Measurements from ENCODE around the gene GDNF. TPM values are rescaled to one million over a fixed set of nuclear protein-coding genes. Genes with fewer than 3 reads are reported as not detected.

Gene GDNF
- polyA plus RNA-seq, 3 donors, result not detected

DNA sequence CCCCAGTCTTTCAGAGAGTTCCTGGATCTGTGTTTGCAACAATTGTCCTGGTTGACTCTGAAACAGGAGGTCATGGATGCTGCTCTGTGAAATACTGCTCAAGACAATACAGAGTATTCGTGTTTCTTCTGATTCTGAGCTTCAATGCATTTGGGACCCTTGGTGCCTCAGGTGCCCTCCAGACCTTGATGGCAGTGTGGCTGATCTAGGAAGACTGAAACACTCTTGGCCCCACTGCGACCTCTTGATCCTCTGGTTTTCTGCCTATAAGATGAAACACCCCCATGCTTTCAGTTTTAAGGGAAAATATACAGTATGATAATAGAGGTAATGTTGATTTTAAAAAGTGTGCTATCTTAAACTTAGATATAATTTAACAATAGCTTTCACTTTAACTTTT is 67.6 kb downstream of the GDNF start:
- 100% methylated on average over 1 of the region's 2 CpGs for WGBS (ENCODE audit: insufficient coverage)
- intact Hi-C loops (cut with micrococcal nuclease), result no loop called here
- Mint-ChIP-seq H3K4me1 (peaks cover 4% of the 10 kb centered on the region), H3K36me3 (no peaks in the 10 kb centered on the region), H3K27me3 (ENCODE audit: low read depth in 3 of 3) (peaks cover 2 to 12% (median 4%) of the 10 kb centered on the region in 3 donors), H3K4me3 (no peak overlapping the region), H3K27ac (no peak overlapping the region), H3K9me3 (peaks cover 9 to 28% (median 15%) of the 10 kb centered on the region in 7 donors)
- no peaks in the 10 kb centered on the region for H3K27me3 ChIP-seq (ENCODE audit: control insufficient read depth in 2 of 2, insufficient read depth in 2 of 2, low read length in 2 of 2)
- H3K9ac ChIP-seq (ENCODE audit: insufficient read depth, low read length, poor library complexity, severe bottlenecking), result no peak overlapping the region
- H3K4me2 ChIP-seq (replicated peaks; ENCODE audit: extremely low read depth, low read length, poor library complexity, severe bottlenecking), result no peak overlapping the region
- H3K79me2 ChIP-seq (ENCODE audit: insufficient read depth, low read length), result no peaks in the 10 kb centered on the region
- H3K4me1 ChIP-seq (ENCODE audit: control insufficient read depth in 1 of 2, insufficient read depth in 2 of 2, low read length in 2 of 2), result no peaks in the 10 kb centered on the region
- TF ChIP-seq, protein P1, sequence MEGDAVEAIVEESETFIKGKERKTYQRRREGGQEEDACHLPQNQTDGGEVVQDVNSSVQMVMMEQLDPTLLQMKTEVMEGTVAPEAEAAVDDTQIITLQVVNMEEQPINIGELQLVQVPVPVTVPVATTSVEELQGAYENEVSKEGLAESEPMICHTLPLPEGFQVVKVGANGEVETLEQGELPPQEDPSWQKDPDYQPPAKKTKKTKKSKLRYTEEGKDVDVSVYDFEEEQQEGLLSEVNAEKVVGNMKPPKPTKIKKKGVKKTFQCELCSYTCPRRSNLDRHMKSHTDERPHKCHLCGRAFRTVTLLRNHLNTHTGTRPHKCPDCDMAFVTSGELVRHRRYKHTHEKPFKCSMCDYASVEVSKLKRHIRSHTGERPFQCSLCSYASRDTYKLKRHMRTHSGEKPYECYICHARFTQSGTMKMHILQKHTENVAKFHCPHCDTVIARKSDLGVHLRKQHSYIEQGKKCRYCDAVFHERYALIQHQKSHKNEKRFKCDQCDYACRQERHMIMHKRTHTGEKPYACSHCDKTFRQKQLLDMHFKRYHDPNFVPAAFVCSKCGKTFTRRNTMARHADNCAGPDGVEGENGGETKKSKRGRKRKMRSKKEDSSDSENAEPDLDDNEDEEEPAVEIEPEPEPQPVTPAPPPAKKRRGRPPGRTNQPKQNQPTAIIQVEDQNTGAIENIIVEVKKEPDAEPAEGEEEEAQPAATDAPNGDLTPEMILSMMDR (IDR thresholded peaks at IDR 0.05), result no peak
- no peak for DNase-seq
- peaks cover 10 to 24% of the 10 kb centered on the region in 2 donors for H3K9me3 ChIP-seq (replicated peaks in 1 of 2; ENCODE audit: control insufficient read depth in 1 of 2, insufficient read depth in 1 of 2, low read length in 2 of 2)
- H3K4me3 ChIP-seq (replicated peaks in 1 of 3; ENCODE audit: low read depth in 2 of 3, low read length in 3 of 3), result no peak overlapping the region
- no peaks in the 10 kb centered on the region for H3K36me3 ChIP-seq (replicated peaks in 1 of 2; ENCODE audit: control insufficient read depth in 1 of 2, insufficient read depth in 2 of 2, low read length in 2 of 2)
- H2AFZ ChIP-seq (ENCODE audit: insufficient read depth, low read depth, low read length, poor library complexity, severe bottlenecking), result no peak overlapping the region
- no peak overlapping the region for H3K27ac ChIP-seq (ENCODE audit: low read depth in 1 of 2, low read length in 2 of 2)
- H4K20me1 ChIP-seq (ENCODE audit: insufficient read depth, low read length), result no peaks in the 10 kb centered on the region

DNA sequence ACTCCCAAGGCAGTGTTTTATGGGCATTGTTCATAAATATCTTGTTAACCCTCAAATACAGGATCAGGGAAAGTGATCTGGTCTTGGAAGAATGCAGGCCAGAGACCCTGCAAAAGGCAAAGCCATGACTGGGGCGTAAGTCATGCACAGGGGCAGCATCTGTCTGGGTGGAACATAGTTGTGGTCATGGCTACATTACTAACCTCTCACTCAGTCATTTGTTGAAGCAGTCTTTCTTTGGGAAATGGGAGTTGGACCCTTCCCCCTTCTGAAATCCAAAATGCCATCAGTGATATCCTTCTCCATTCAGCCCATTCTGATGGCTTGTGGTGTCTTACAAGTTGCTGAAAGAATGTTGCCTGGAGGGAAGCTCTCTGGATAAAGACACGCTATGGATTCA is 68.1 kb downstream of the GDNF start:
- intact Hi-C loops (cut with micrococcal nuclease), result no loop called here
- Histone ChIP-seq H2AFZ (ENCODE audit: insufficient read depth, low read depth, low read length, poor library complexity, severe bottlenecking) (no peak overlapping the region), H3K27ac (ENCODE audit: low read depth in 1 of 2, low read length in 2 of 2) (no peak overlapping the region), H3K9ac (ENCODE audit: insufficient read depth, low read length, poor library complexity, severe bottlenecking) (no peak overlapping the region), H3K4me1 (ENCODE audit: control insufficient read depth in 1 of 2, insufficient read depth in 2 of 2, low read length in 2 of 2) (no peaks in the 10 kb centered on the region), H4K20me1 (ENCODE audit: insufficient read depth, low read length) (no peaks in the 10 kb centered on the region), H3K4me2 (replicated peaks; ENCODE audit: extremely low read depth, low read length, poor library complexity, severe bottlenecking) (no peak overlapping the region), H3K36me3 (replicated peaks in 1 of 2; ENCODE audit: control insufficient read depth in 1 of 2, insufficient read depth in 2 of 2, low read length in 2 of 2) (no peaks in the 10 kb centered on the region), H3K9me3 (replicated peaks in 1 of 2; ENCODE audit: control insufficient read depth in 1 of 2, insufficient read depth in 1 of 2, low read length in 2 of 2) (peaks cover 10 to 18% of the 10 kb centered on the region in 2 donors), H3K27me3 (ENCODE audit: control insufficient read depth in 2 of 2, insufficient read depth in 2 of 2, low read length in 2 of 2) (no peaks in the 10 kb centered on the region), H3K4me3 (replicated peaks in 1 of 3; ENCODE audit: low read depth in 2 of 3, low read length in 3 of 3) (no peak overlapping the region), H3K79me2 (ENCODE audit: insufficient read depth, low read length) (no peaks in the 10 kb centered on the region)
- Mint-ChIP-seq H3K4me3 (no peak overlapping the region), H3K27me3 (ENCODE audit: low read depth in 3 of 3) (peaks cover 2 to 12% (median 3%) of the 10 kb centered on the region in 3 donors), H3K4me1 (peaks cover 4% of the 10 kb centered on the region), H3K36me3 (no peaks in the 10 kb centered on the region), H3K9me3 (peaks cover 7 to 26% (median 13%) of the 10 kb centered on the region in 7 donors), H3K27ac (no peak overlapping the region)
- DNase-seq, result no peak
- TF ChIP-seq, protein P1 (IDR thresholded peaks at IDR 0.05), result no peak
- 71% methylated on average over 1 of the region's 2 CpGs for WGBS (ENCODE audit: insufficient coverage)
